ENCODE measurements around the gene TMEM150B.

GRCh38 chr19:55270172-55270942 is 54.8 kb downstream of the TMEM150B start:
- TF ChIP-seq GATA3 (IDR thresholded peaks at IDR 0.05; ENCODE audit: low read depth, low read length) (no peak), GATA2 (IDR thresholded peaks at IDR 0.05; ENCODE audit: low read depth, low read length) (no peak)
